OCI-LY7 (cell line): ENCODE results near the gene BFSP1. TPM values are rescaled to one million over a fixed set of nuclear protein-coding genes. Genes with fewer than 3 reads are reported as not detected.

ENCODE experiments used
- BruUV-seq: library from RNA; stranded (reverse); fragments of 400-500 nt; replicated peaks from 2 replicates; lab custom pipeline; 2021; lab: Mats Ljungman, UMichigan
- CTCF ChIA-PET: fragments of 300-600 bp; sonication (Branson Sonifier 250); formaldehyde crosslinking; loops from one replicate; lab custom pipeline; 2022; ENCODE audit warnings: antibody characterized with exemption; ENCODE audit not compliant: unreplicated experiment; lab: Charles Lee
- POLR2A ChIA-PET: fragments of 300-600 bp; sonication (Branson Sonifier 250); formaldehyde crosslinking; loops from one replicate; lab custom pipeline; 2022; ENCODE audit warnings: antibody characterized with exemption; lab: Charles Lee
- DNase-seq: peaks from one replicate; pipeline ENCODE4 v3.0.0-alpha.2; 2015; ENCODE audit warnings: low spot score
- H2AFZ ChIP-seq: fragments of 200-600 bp; sonication (generic), shearing (Covaris generic); 2 replicates; pipeline ENCODE4 v1.6.1; 2014; ENCODE audit warnings: mild to moderate bottlenecking, antibody characterized with exemption, low read length, moderate library complexity
- H3K27ac ChIP-seq: fragments of 200-600 bp; sonication (generic); 2 replicates; pipeline ENCODE4 v1.5.1; 2014; ENCODE audit warnings: mixed run types, low read depth, mild to moderate bottlenecking, moderate library complexity, low read length, inconsistent platforms; ENCODE audit not compliant: poor library complexity, severe bottlenecking
- H3K36me3 ChIP-seq: fragments of 200-600 bp; sonication (generic); 2 replicates; pipeline ENCODE4 v1.6.1; 2014; ENCODE audit warnings: mild to moderate bottlenecking, antibody characterized with exemption, low read length, moderate library complexity, mixed read lengths; ENCODE audit not compliant: insufficient read depth
- H3K4me1 ChIP-seq: fragments of 200-600 bp; sonication (generic); 2 replicates; pipeline ENCODE4 v1.5.1; 2014; ENCODE audit warnings: mild to moderate bottlenecking, low read length; ENCODE audit not compliant: insufficient read depth, poor library complexity, severe bottlenecking
- H3K4me2 ChIP-seq: fragments of 200-600 bp; sonication (generic); 2 replicates; pipeline ENCODE4 v1.6.1; 2014; ENCODE audit warnings: mild to moderate bottlenecking, low read length
- H3K4me3 ChIP-seq: fragments of 200-600 bp; sonication (generic); 2 replicates; pipeline ENCODE4 v1.5.1; 2014; ENCODE audit warnings: mild to moderate bottlenecking, low read depth, low read length; ENCODE audit not compliant: poor library complexity, severe bottlenecking
- H3K79me2 ChIP-seq: fragments of 200-600 bp; sonication (generic); 2 replicates; pipeline ENCODE4 v1.6.1; 2016; ENCODE audit warnings: low read depth, mild to moderate bottlenecking, low read length, moderate library complexity, mixed read lengths; ENCODE audit not compliant: insufficient read depth
- H3K9me2 ChIP-seq: fragments of 200-600 bp; sonication (generic); 2 replicates; pipeline ENCODE4 v1.6.1; 2016; ENCODE audit warnings: mild to moderate bottlenecking, low read length, mixed read lengths; ENCODE audit not compliant: insufficient read depth
- H3K9me3 ChIP-seq: fragments of 200-600 bp; sonication (generic); 2 replicates; pipeline ENCODE4 v1.6.1; 2014; ENCODE audit warnings: mild to moderate bottlenecking, mixed run types, low read length, mixed read lengths
- H4K20me1 ChIP-seq: fragments of 200-600 bp; sonication (generic); 2 replicates; pipeline ENCODE4 v1.6.1; 2014; ENCODE audit warnings: mild to moderate bottlenecking, antibody characterized with exemption, low read length, moderate library complexity, mixed read lengths; ENCODE audit not compliant: insufficient read depth
- CTCF ChIP-seq: fragments of 200-600 bp; sonication (generic); conservative IDR thresholded peaks from 2 replicates; pipeline ENCODE4 v1.5.1; 2014; ENCODE audit warnings: mild to moderate bottlenecking, antibody characterized with exemption, low read length, moderate library complexity, mixed read lengths
- EZH2phosphoT487 ChIP-seq: fragments of 200-600 bp; sonication (generic); IDR thresholded peaks from 2 replicates; pipeline ENCODE4 v1.6.1; 2018; ENCODE audit warnings: low read depth, borderline replicate concordance, mild to moderate bottlenecking, mixed run types, antibody characterized with exemption, low read length, moderate library complexity, mixed read lengths
- intact Hi-C: fragments of 100-400 bp; cut with micrococcal nuclease; formaldehyde crosslinking; loops from one replicate; pipeline ENCODE4 v1.10.0; 2022; ENCODE audit not compliant: unreplicated experiment
- total RNA-seq, 2 experiments: library from RNA; depleted of rRNA in 1 of 2; stranded (reverse); fragments of >200 nt in 1 of 2; shearing (Covaris generic) in 1 of 2; gene quantifications; 2 replicates each; pipeline ENCODE4 v1.2.3, GENCODE V29; 2014 to 2022

Gene BFSP1
- total RNA-seq, 2 experiments from 2014 or later, result not detected

DNA sequence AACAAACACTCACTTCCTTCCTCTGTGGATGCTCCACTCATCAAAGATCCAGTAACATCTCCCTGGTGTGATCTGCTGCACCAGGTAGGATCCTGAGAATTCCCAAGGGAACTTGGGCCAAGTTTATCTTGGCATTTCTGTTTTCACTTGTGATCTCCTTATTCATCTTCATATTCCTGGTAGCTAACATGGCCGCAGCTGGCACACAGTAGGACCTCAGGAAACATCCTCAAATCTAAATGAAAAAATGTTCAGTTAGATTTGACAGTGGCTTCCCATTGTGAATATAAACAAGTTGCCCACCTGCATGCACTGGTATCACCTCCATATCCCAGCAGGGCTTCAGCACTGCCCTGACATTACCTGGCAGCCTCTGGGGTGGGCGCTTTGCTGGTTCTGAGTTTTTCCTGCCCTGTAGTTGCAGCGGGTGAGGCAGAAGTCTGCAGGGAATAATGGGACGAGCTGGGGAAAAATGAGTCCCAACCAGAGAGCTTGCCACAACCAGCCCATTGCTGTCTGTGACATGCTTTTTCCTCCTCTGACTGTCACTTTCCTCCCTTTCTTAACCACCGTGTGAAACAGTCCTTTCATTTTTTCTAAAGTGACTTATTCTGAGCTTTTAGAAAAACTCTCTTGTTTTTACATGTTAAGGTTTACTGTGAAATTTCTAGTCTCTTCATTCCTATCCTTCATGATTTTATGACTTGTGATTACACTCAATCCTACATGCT lies 29.3 kb upstream of the BFSP1 start:
- no TSS peak for BruUV-seq
- Histone ChIP-seq H3K4me1 (no peaks in the 10 kb centered on the region), H4K20me1 (no peaks in the 10 kb centered on the region), H3K36me3 (no peaks in the 10 kb centered on the region), H3K9me3 (no peaks in the 10 kb centered on the region), H3K27ac (no peak overlapping the region), H3K4me2 (no peak overlapping the region), H2AFZ (no peak overlapping the region), H3K79me2 (no peaks in the 10 kb centered on the region), H3K9me2 (no peaks in the 10 kb centered on the region), H3K4me3 (no peak overlapping the region)
- TF ChIP-seq CTCF, result no peak
- no peak for TF ChIP-seq EZH2phosphoT487
- CTCF ChIA-PET, result no interaction called here
- POLR2A ChIA-PET, result no interaction called here
- intact Hi-C loops, result no loop called here
- DNase-seq, result no peak

DNA sequence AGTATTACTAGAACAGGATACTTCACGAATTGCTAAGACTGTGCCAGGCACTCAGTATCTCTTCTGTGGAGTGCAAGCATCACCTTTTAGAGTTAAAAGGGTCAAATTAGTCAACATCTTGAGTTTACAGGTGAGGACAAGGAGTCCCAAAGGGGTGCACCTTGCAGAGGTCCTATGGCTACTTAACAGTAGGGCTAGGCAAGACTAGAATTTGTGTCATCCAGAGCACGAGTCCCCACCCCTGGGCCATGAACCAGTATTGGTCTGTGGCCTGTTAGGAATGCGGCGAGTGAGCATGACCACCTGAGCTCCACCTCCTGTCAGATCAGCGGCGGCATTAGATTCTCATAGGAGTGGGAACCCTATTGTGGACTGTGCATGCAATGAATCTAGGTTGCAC lies 28.2 kb upstream of the BFSP1 start:
- H4K20me1 ChIP-seq, result no peaks in the 10 kb centered on the region
- H3K4me2 ChIP-seq, result no peak overlapping the region
- intact Hi-C loops, result no loop called here
- no peaks in the 10 kb centered on the region for H3K36me3 ChIP-seq
- TF ChIP-seq EZH2phosphoT487 (no peak), CTCF (no peak)
- H2AFZ ChIP-seq, result no peak overlapping the region
- no peaks in the 10 kb centered on the region for H3K9me3 ChIP-seq
- ChIA-PET CTCF (no interaction called here), POLR2A (no interaction called here)
- DNase-seq, result no peak
- H3K4me1 ChIP-seq, result no peaks in the 10 kb centered on the region
- H3K27ac ChIP-seq, result no peak overlapping the region
- no TSS peak for BruUV-seq
- no peak overlapping the region for H3K4me3 ChIP-seq
- H3K9me2 ChIP-seq, result no peaks in the 10 kb centered on the region
- H3K79me2 ChIP-seq, result no peaks in the 10 kb centered on the region

GRCh38 chr20:17558941-17559304 lies 27.7 kb upstream of the BFSP1 start:
- H3K9me2 ChIP-seq, result no peaks in the 10 kb centered on the region

More at GRCh38 chr20:17558941-17559304, 27.7 kb upstream of the BFSP1 start:
- Histone ChIP-seq H3K4me3 (no peak overlapping the region), H3K27ac (no peak overlapping the region), H3K36me3 (no peaks in the 10 kb centered on the region), H3K9me3 (no peaks in the 10 kb centered on the region), H2AFZ (no peak overlapping the region), H4K20me1 (no peaks in the 10 kb centered on the region), H3K79me2 (no peaks in the 10 kb centered on the region), H3K4me1 (no peaks in the 10 kb centered on the region), H3K4me2 (no peak overlapping the region)
- intact Hi-C loops, result no loop called here
- POLR2A ChIA-PET, result no interaction called here
- no peak for DNase-seq
- CTCF ChIA-PET, result no interaction called here
- no TSS peak for BruUV-seq
- no peak for TF ChIP-seq CTCF
- TF ChIP-seq EZH2phosphoT487, result no peak
